Left forelimb (tissue), 1 donor: Measurements from ENCODE around the gene PITPNB.

Source experiments
- DNase-seq: peaks from one replicate; pipeline ENCODE4 v3.0.0-alpha.2; 2018; ENCODE audit warnings: low spot score

Gene PITPNB

GRCh38 chr22:27833803-27834202 lies 85.3 kb downstream of the PITPNB start:
- DNase-seq: no peak

- DNase-seq: no peak
Observed at GRCh38 chr22:27832606-27833005, 86.5 kb downstream of the PITPNB start.

- DNase-seq: no peak
Observed at GRCh38 chr22:27829620-27830019, 89.4 kb downstream of the PITPNB start.

GRCh38 chr22:27827604-27828587 lies 91.2 kb downstream of the PITPNB start:
- no peak for DNase-seq

- DNase-seq: no peak
Observed at GRCh38 chr22:27825174-27825573, 93.9 kb downstream of the PITPNB start.

DNA sequence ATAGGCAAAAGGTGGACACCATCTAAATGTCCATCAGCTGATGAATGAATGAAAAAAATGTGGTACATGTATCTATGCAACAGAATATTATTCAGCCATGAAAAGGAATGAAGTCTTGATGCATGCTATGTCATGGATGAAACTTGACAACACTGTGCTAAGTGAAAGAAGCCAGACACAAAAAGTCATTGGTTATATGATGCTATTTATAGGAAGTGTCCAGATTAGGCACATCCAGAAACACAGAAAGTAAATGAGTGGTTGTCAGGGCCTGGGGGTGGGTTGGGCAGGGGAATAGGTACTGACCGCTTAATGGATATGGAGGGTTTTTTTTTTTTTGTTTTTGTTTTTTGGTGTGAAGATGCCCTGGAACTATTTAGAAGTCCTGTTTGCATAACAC lies 95.8 kb downstream of the PITPNB start:
- no peak for DNase-seq

- no peak for DNase-seq
Observed at GRCh38 chr22:27820896-27821866, 97.9 kb downstream of the PITPNB start.

- no peak for DNase-seq
Observed at GRCh38 chr22:27816552-27816951, 102.5 kb downstream of the PITPNB start.

GRCh38 chr22:27815826-27816530 lies 103.1 kb downstream of the PITPNB start:
- no peak for DNase-seq

- no peak for DNase-seq
Observed at GRCh38 chr22:27814993-27815392, 104.1 kb downstream of the PITPNB start.

GRCh38 chr22:27811778-27812177 lies 107.3 kb downstream of the PITPNB start:
- DNase-seq: no peak

DNA sequence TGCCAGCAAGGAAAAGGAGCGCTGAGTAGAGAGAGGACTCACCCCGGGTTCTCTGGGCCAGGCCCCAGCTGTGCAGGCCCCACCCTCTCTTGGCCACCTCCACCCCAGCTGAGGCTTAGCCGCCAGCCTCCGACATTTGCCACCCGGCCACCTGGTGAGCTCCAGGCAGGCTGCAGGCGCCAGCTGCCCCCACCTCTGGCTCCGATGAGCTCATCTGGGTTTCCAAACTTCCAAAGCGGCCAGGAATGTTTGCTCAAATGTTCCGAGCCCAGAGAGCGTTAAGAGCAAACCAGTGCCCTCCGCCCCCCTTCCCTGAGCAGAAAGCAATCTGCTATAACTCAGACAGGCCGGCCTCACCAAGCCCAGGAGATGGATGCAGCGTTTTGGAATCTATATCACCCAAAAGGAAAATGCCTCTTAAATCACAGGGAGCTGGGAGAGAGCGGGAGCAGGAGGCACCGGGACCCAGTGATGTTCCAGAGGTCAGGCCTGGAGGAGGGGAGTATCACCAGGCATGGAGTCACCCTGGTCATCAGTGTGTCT lies 108.4 kb downstream of the PITPNB start:
- DNase-seq: no peak

DNA sequence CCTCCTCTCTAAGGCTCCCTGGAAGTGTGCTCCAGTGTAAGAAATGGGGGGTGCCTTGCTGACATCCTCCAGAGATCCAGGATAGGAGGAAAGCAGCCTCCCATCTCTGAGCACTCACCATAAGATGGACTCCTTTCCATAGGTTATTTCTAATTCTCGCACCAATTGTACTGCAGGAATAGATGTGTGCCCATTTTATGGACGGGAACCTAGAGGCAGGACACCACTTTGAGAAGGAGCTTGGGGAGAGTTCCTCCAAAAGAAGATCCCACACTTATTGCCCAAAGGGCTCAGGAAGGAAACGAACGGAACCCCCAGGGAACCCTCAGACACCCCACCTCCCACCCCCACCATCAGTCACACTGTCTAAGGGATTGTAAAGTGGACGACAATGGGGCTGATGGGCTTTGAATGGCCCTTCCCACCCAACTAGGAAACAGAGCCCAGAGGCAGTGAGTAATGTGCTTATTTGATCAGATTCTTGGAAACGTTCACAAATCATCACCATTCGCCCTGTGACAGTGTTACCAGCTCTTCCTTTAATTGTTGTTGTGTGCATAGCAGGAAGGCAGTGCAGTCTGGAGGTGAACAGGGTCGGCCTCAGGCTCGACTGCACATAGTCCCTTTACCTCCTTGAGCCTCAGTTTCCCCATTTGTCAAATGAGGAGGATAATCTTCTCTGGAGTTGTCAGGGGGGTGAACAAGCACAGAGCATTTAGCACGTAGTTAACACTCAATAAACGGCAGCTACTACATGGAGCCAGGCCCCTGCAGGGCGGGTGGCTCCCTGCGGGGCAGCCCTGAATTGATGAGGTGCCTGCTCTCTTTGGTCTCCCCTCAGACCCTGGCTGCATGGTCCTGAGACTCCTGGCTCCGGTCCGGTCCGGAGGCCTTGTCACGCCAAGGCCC lies 109.1 kb downstream of the PITPNB start:
- DNase-seq: no peak

DNA sequence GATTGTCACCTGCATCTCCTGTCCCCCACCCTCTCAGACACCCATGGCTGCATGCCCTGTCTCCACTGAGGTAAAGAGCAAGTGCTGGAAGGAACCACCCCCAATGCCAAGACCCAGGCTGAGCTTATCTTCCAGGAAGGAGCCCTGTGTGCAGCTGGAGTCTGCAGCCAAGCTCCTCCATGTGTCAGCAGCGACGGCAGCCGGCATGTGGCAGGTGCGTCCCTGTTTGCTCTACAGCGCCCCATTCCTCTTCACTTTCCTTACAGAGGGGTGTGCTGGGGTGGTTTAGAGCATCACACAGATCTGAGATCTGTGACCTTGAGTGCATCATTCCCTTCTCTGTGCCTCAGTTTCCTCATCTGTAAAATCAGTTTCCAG lies 109.8 kb downstream of the PITPNB start:
- DNase-seq: no peak

- DNase-seq: no peak
Observed at GRCh38 chr22:27808451-27809225, 110.4 kb downstream of the PITPNB start.

- DNase-seq: no peak
Observed at GRCh38 chr22:27805841-27806240, 113.2 kb downstream of the PITPNB start.

DNA sequence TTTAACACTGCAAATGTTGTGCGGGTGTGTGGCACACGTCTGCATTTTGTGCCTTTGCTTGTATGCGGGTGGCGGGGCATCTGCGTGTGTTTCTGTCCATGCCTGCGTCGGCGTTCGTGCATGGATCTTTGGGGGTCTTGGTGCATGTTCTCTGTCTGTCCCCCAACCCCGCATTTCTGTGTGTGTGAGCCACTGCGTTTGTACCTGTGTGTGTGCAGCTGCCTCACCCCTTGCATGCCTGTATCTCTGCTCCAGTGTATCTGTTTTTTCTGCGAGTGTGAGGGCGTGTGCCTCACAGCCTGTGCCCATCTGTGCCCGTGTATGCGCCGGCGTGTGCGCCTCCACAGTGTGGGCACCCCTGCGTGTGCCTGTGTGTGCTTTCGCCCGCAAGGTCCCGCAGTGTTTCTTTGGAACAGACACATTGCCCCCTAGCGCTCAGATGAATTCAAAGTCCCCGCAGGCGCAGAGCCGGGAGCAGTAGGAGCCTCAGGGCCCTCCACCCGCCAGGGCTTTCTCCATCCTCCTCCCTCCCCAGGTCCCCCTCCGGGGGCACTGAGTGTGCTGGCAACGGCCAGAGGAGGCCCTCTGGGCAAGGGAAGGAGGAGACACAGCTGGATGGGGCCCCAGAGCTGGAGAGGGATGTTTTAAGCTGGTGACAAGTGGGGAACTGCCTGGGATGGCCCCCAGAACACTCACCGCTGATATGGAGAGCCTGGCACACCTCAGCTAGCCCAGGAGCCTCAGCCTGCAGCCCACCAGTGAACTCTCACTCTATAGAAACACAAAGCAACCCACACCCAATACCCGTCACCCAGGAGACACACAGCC lies 114.4 kb downstream of the PITPNB start:
- DNase-seq: no peak

DNA sequence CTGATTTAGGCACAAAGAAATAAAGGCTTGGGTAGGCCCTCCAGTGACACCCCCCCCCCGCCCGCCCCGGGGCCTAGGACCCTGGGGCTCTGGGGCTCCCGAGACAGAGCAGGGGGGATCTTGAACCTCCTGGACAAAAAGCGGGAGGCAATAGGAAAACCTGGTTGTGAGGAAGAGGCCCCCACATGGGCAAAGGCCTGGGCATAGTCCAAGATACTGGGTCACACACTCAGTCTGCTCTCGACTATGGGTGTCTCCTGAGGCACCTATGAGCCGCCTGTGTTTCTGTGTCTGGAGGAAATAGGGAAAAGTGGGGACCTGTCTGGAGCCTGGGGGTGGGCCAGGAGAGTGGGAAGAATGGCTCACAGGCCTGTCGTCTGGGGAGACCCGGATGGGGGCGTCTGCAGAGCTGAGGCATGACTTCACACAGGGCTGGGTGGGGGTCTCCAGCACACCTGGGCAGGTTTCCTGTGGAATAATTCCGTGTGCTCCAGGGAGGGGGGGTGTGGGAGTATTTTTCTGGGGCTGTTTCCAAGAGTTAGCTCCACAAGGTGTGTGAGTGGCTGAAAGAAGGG lies 115.1 kb downstream of the PITPNB start:
- no peak for DNase-seq
